GM13977 (cell line): ENCODE data around the gene ANKH.

Experiments
- DNase-seq: peaks from one replicate; pipeline ENCODE4 v3.0.0; 2012; ENCODE audit warnings: low spot score
- CTCF ChIP-seq: IDR thresholded peaks from 2 replicates; pipeline ENCODE4 v1.5.1; 2012; ENCODE audit warnings: mild to moderate bottlenecking, control low read depth; ENCODE audit not compliant: insufficient read depth; ENCODE audit errors: extremely low read depth, missing control alignments
- in situ Hi-C: fragments of 300-500 bp; cut with MboI; formaldehyde crosslinking; loops from one replicate; pipeline ENCODE4 v1.12.0; 2022; ENCODE audit warnings: low sequenced_read_pairs, low pct_unique_long_range_greater_than_20kb, mixed read lengths, inconsistent platforms; ENCODE audit not compliant: unreplicated experiment

Gene ANKH

GRCh38 chr5:14739981-14740380 lies 131.6 kb downstream of the ANKH start:
- in situ Hi-C loops: no loop called here
- no peak for DNase-seq

GRCh38 chr5:14739538-14739937 lies 132.0 kb downstream of the ANKH start:
- TF ChIP-seq CTCF: no peak
- DNase-seq: no peak
- in situ Hi-C loops: no loop called here

More at GRCh38 chr5:14739981-14740380, 131.6 kb downstream of the ANKH start:
- TF ChIP-seq CTCF: no peak

- in situ Hi-C loops: no loop called here
- DNase-seq: no peak
Measured at GRCh38 chr5:14738050-14738449, 133.5 kb downstream of the ANKH start.

GRCh38 chr5:14737291-14737690 lies 134.3 kb downstream of the ANKH start:
- DNase-seq: no peak
- in situ Hi-C loops: no loop called here
- no peak for TF ChIP-seq CTCF

More at GRCh38 chr5:14738050-14738449, 133.5 kb downstream of the ANKH start:
- TF ChIP-seq CTCF: no peak

GRCh38 chr5:14735944-14736343 lies 135.6 kb downstream of the ANKH start:
- no peak for TF ChIP-seq CTCF
- in situ Hi-C loops: no loop called here
- no peak for DNase-seq

GRCh38 chr5:14734396-14734795 lies 137.2 kb downstream of the ANKH start:
- TF ChIP-seq CTCF: no peak
- in situ Hi-C loops: no loop called here
- no peak for DNase-seq

- TF ChIP-seq CTCF: no peak
- no peak for DNase-seq
- in situ Hi-C loops: no loop called here
Measured at GRCh38 chr5:14733661-14734060, 137.9 kb downstream of the ANKH start.
